GM19043 (cell line): ENCODE results near the gene SEC61A1.

Source experiments
- ATAC-seq: cut with Tn5 transposase; IDR thresholded peaks from one replicate; pipeline ENCODE4 v1.9.1; 2021; ENCODE audit warnings: low read depth; ENCODE audit not compliant: unreplicated experiment

SEC61A1 gene

GRCh38 chr3:128051837-128052594, at the start of gene SEC61A1:
Gene SEC61A1, plus strand, starts transcription at chr3:128052437. Its CDS starts 116 bp downstream, at chr3:128052553.
- peak; percentile 92 for ATAC-seq

DNA sequence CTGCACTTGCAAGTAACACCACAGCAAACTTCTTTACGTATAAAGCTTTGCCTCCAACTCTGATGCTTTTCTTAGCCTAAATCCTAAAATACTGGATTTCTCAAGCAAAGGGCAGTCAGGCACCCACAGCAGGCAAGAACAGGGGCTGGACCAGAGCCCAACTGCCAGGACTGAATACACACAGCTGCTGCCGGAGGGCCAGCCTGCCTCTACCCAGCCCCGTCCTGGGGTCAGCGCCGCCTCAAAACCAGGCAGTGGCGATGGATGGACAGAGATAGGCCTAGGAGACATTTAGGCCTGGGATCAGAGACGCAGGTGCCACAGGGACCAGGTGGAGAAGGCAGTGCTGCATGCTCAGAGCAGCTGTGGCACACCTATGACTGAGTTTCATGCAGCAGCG, 47.6 kb upstream of the SEC61A1 start:
- ATAC-seq: no peak

GRCh38 chr3:128006061-128007032, 45.9 kb upstream of the SEC61A1 start:
- no peak for ATAC-seq

DNA sequence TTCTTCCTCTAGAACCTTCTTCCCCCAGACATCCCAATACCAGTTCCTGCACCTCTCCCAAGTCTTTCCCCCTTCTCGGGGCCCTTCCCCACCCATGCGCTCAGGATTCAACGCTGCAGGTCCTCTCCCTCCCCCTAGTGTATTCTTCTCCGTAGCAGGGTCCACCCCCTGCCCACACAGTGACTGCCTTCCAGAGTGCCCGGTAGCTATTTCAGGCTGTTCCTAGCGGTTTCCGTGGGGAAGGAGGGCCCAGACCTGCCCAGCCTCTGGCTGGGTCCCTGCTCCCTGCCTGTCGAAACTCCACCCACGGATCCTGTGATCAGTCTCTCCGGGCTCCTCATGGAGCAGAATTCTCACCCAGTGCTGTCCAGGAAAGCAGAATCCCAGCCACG, 45.2 kb upstream of the SEC61A1 start:
- ATAC-seq: no peak

GRCh38 chr3:128009952-128010846, 42.0 kb upstream of the SEC61A1 start:
- no peak for ATAC-seq

DNA sequence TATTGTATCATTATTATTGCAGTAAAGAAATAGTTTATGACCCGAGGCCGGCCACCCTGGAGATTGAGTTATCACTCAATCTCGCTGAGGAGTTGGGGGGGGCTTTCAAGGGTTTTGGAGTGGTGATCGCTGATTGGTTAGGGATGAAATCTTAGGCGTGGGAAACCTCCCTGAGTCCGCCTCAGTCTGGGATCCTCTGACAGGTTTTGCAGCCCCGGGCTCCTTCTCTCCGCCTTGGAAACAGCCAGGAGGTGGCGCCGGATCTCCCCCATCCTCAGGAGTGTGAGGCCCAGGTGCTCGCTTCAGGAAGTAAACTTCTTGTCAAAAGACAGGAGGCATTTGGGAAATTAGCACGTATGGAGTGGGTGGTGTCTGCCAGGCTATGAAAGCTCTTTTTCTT, 41.1 kb upstream of the SEC61A1 start:
- no peak for ATAC-seq

- ATAC-seq: no peak
These were observed 40.2 kb upstream of the SEC61A1 start for GRCh38 chr3:128012050-128012449.

DNA sequence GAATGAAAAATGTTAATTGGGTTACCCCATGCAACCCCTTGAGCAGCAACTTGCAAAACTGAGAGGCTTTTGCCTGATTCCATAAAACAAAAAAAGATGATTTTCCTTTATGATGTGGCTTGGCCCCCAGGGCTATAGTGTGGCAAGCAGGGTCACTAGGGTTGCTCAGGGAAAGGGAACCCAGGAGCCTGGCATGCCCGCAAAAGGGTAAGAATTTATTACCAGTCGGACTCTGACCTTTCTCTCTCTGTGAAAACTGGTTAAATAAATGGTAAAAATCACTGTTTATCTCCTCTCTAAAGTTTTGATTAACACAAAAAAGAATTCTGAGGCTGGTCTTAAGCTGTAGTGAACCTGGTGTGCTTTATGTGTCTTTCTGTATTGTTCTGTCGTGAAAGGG, 37.7 kb upstream of the SEC61A1 start:
- ATAC-seq: no peak

DNA sequence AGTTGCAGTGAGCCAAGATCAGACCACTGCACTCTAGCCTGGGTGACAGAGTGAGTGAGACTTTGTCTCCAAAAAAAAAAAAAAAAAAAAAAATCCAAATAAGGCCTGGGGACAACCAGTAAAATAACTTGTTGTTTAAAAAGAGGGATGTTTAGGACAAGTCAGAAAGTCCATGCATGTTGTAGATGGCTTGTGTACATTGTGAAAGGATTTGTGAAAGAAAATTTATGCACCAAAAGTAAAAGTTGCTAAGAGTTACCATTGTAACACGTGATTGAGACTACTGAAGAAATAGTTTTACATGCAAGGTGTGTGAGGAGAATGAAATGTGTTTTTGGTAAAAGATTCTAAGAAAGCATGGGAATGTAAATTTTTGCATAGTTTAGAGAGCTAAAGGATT, 35.7 kb upstream of the SEC61A1 start:
- no peak for ATAC-seq

GRCh38 chr3:128021768-128022372, 30.4 kb upstream of the SEC61A1 start:
- ATAC-seq: no peak

GRCh38 chr3:128033102-128033501, 19.1 kb upstream of the SEC61A1 start:
- no peak for ATAC-seq

GRCh38 chr3:128036119-128036518, 16.1 kb upstream of the SEC61A1 start:
- no peak for ATAC-seq

- no peak for ATAC-seq
These were observed 12.2 kb upstream of the SEC61A1 start for GRCh38 chr3:128040041-128040440.

DNA sequence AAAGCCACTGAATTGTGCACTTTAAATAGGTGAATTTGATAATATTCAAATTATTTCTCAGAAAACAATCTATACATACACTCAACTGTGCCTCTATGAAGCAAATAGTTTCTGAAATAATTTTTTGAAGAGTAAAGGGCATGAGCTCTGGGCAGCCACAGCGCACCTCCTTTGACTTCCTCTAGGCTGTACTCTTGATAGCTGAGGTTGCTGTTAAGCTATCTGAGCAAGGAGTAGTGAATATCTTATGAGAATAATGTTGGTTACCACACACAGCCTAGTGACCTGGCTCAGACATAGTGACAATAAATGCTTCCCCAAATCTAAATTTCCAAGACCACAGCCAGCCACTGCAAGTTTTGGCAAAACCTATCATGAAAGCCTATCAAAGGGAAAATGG, 11.6 kb upstream of the SEC61A1 start:
- ATAC-seq: no peak

DNA sequence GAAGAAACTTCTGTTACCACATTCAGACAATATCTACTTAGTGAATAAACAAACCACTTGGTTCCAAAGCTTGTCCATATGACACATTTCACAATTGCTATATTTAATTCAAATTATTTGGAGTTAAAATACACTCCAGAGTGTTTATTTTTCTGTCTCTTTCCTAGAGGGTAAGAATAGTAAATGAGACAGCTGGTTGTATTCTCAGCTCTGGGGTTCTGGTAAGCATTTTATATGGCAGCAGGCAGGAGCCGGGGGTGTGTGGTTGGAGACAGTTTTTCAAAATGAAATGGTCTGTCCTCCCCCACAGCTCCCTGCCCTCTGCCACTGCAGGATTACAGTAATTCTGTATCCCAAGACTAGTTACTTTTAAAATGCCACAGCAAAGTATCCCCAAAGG, 10.9 kb upstream of the SEC61A1 start:
- no peak for ATAC-seq

GRCh38 chr3:128050597-128050996, 1.6 kb upstream of the SEC61A1 start:
- no peak for ATAC-seq

- no peak for ATAC-seq
These were observed 789 bp upstream of the SEC61A1 start for GRCh38 chr3:128051459-128051836.

GRCh38 chr3:128052595-128053351, 536 bp downstream of the SEC61A1 start:
- no peak for ATAC-seq

DNA sequence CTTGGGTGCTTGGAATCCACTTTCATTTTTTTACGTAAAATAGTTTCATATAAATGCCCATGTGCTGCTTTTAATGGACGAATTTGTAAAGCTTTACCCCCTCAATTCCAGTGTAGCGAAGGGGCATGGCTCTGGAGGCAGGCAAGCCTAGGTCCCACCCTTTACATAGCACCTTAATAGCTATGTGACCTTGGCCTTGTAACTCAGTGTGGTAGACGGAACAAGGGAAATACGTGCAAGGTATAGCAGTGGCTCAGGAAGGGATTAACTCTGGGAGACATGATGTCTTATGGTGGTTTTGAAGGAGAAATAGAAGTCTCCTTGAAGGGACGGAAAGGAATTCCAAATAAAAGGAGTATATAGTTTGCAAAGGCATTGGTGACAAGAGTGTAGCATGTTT, 1.4 kb downstream of the SEC61A1 start:
- ATAC-seq: no peak

DNA sequence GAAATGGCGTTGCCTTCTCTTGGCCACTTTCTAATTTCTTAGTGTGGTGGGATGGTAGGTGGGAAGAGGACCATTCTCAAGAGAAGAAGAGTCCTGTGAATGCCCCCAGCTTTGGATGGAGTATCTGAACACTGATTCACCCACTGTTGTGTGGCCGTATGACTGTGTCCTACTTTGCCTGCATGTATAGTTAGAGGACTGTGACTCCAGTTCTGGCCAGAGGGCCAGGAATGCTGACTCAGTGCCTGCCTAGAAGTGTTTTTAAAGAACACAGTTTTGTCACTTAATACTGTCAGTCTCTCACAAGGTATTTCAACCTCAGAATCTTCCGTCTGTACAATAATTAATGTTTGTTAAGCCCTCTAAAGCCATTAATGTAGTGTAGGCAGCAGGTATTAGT, 2.1 kb downstream of the SEC61A1 start:
- ATAC-seq: no peak
